A673 (cell line): ENCODE measurements around the gene IGF2BP1.

Experiments
- CTCF ChIP-seq: fragments of 300-800, 200-600 bp; sonication (generic); conservative IDR thresholded peaks from 2 replicates; pipeline ENCODE4 v1.5.1; 2017; ENCODE audit warnings: low read depth, mild to moderate bottlenecking, antibody characterized with exemption, low read length, moderate library complexity, mixed read lengths
- EZH2 ChIP-seq: fragments of 200-600 bp; sonication (generic); IDR thresholded peaks from 2 replicates; pipeline ENCODE4 v1.6.1; 2017; ENCODE audit warnings: borderline replicate concordance, low read depth, mild to moderate bottlenecking, mixed read lengths, antibody characterized with exemption, low read length; ENCODE audit not compliant: poor library complexity, severe bottlenecking

- TF ChIP-seq CTCF (no peak), EZH2 (no peak)
Measured at GRCh38 chr17:49022391-49022941, 25.3 kb downstream of the IGF2BP1 start.
